Esophagus muscularis mucosa (tissue), 3 donors: Measurements from ENCODE around the gene AGAP5.
"Not testable (repeated sequence)": the region's sequence is repeated elsewhere in the genome, so short reads cannot be mapped to it uniquely, and the experiment has no call there.

Experiments used
- CTCF ChIP-seq, 3 experiments: fragments of 200-600 bp in 2 of 3; fragments of 450-650 bp in 1 of 3; sonication (generic) in 2 of 3; IDR thresholded peaks; one replicate each; pipeline ENCODE4 v1.5.1; 2017 to 2019; ENCODE audit warnings: antibody characterized with exemption in 3 of 3, mild to moderate bottlenecking in 2 of 3, moderate library complexity in 1 of 3
- POLR2A ChIP-seq: fragments of 450-650 bp; IDR thresholded peaks from one replicate; pipeline ENCODE4 v1.6.1; 2017; ENCODE audit warnings: antibody characterized with exemption, moderate library complexity, mild to moderate bottlenecking, low read depth

GRCh38 chr10:73668378-73668777 lies 29.5 kb downstream of the AGAP5 start:
- TF ChIP-seq POLR2A; CTCF (IDR thresholded peaks at IDR 0.05): not testable (repeated sequence)
